PFSK-1 (cell line): ENCODE results near the gene GAS2L3.

ENCODE experiments used
- FOXP2 ChIP-seq: optimal IDR thresholded peaks from 2 replicates; pipeline ENCODE3; 2011; ENCODE audit warnings: borderline replicate concordance, control low read depth, inconsistent platforms; ENCODE audit not compliant: insufficient read depth; ENCODE audit errors: extremely low read length, extremely low read depth
- POLR2AphosphoS5 ChIP-seq: IDR thresholded peaks from 2 replicates; pipeline ENCODE4 v1.6.1; 2012; ENCODE audit warnings: low read depth, mild to moderate bottlenecking, control low read depth, low read length, moderate library complexity
- SIN3A ChIP-seq: IDR thresholded peaks from 2 replicates; pipeline ENCODE4 v1.6.1; 2012; ENCODE audit warnings: mild to moderate bottlenecking, low read length, moderate library complexity, borderline replicate concordance; ENCODE audit not compliant: insufficient read depth
- TAF1 ChIP-seq: IDR thresholded peaks from 2 replicates; pipeline ENCODE4 v1.6.1; 2012; ENCODE audit warnings: low read length, control low read depth, borderline replicate concordance; ENCODE audit not compliant: insufficient read depth
- TF ChIP-seq, protein P1 (sequence below), 2 experiments: IDR thresholded peaks; 2 replicates each; pipeline versions ENCODE4 v1.6.1 to v1.8.0; 2011 to 2012; ENCODE audit warnings: low read depth in 2 of 2, low read length in 2 of 2, control low read depth in 1 of 2, inconsistent platforms in 1 of 2, mild to moderate bottlenecking in 1 of 2, moderate library complexity in 1 of 2; ENCODE audit not compliant: insufficient read depth in 1 of 2

The GAS2L3 gene

DNA sequence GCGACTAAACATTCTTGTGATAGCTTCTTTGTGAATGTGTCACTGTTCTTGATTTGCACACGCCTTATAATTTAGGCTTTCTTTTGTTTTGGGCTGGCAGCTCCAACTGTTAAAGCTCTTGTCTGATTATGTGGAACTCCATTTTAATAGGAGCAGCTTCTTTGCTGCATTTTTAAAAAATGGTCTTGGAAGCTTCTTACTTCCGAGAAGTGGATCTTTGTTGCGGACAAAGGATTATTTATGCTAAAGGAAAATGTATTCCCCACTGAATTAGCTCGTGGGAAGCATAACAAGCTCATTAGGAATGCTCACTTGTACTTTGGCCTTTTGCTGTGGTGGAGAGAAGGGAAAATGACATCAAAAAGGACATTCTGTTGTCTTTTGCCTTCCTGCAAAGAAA, 20.0 kb downstream of the GAS2L3 start:
- TF ChIP-seq POLR2AphosphoS5 (no peak), TAF1 (no peak)

DNA sequence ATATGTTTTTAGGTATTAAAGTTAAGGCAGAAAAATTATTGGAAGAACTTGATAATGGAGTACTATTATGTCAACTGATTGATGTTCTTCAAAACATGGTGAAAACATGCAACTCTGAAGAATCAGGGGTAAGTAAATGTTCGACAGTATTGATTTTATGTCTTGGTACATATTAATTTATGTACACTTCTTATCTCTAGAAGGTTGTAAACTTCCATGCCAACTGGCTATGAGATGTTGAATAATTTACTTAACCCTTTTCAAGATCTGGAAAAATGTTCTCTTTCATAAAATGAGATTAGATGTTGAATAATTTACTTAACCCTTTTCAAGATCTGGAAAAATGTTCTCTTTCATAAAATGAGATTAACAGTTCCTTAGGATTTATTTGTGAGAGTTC, 28.1 kb downstream of the GAS2L3 start:
- no peak for TF ChIP-seq FOXP2

DNA sequence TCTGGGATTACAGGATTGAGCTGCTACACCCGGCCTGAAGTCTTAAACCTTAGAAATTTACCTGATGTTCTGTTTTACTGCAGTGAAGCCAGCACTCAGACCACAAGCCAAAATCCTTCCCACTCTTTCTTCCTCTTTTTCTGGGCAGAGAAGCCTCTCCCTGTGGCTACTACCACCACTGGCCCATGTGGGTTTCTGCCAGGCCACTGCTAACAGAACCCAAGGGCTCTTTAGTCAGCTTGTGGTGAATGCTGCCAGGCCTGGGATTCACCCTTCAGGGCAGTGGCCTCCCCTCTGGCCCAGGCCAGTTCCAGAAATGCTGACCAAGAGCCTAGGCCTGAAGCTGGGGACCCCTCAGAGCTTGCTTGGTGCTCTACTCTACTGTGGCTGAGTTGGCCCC, 35.3 kb downstream of the GAS2L3 start:
- TF ChIP-seq FOXP2: no peak

DNA sequence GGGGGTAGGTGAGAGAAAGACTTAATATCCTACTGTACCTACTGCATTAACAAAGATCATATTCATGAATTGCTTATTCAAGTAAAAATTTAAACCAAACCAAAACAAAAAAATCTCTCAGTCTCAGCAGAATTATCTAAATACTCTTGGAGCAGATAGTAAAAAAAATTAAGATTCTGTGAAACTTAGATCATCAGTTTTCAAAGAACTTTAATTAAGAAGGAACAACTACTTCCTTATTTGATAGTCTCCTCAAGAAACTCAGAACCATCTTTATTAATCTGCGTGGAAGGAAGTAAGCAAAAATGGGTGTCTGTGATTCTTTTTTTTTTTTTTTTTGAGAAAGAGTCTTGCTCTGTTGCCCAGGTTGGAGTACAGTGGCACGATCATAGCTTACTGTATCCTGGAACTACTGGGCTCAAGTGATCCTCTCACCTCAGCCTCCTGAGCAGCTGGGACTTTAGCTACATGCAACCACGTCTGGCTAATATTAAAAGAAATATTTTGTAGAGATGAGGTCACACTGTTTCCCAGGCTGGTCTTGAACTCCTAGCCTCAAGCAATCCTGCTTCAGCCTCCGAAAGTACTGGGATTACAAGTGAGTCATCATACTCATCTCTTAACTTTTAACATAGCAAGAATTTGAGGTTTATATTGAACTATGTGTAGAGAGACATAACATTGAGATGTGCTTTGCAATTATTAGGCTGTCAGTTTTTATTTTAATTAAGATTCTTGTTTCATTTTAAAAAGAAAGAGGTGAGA, 37.4 kb downstream of the GAS2L3 start:
- TF ChIP-seq, protein P1, sequence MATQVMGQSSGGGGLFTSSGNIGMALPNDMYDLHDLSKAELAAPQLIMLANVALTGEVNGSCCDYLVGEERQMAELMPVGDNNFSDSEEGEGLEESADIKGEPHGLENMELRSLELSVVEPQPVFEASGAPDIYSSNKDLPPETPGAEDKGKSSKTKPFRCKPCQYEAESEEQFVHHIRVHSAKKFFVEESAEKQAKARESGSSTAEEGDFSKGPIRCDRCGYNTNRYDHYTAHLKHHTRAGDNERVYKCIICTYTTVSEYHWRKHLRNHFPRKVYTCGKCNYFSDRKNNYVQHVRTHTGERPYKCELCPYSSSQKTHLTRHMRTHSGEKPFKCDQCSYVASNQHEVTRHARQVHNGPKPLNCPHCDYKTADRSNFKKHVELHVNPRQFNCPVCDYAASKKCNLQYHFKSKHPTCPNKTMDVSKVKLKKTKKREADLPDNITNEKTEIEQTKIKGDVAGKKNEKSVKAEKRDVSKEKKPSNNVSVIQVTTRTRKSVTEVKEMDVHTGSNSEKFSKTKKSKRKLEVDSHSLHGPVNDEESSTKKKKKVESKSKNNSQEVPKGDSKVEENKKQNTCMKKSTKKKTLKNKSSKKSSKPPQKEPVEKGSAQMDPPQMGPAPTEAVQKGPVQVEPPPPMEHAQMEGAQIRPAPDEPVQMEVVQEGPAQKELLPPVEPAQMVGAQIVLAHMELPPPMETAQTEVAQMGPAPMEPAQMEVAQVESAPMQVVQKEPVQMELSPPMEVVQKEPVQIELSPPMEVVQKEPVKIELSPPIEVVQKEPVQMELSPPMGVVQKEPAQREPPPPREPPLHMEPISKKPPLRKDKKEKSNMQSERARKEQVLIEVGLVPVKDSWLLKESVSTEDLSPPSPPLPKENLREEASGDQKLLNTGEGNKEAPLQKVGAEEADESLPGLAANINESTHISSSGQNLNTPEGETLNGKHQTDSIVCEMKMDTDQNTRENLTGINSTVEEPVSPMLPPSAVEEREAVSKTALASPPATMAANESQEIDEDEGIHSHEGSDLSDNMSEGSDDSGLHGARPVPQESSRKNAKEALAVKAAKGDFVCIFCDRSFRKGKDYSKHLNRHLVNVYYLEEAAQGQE (IDR thresholded peaks at IDR 0.05; ENCODE audit: insufficient read depth in 1 of 2, low read depth in 2 of 2, low read length in 2 of 2): no peak
- TF ChIP-seq POLR2AphosphoS5 (no peak), FOXP2 (no peak), SIN3A (no peak), TAF1 (no peak)

DNA sequence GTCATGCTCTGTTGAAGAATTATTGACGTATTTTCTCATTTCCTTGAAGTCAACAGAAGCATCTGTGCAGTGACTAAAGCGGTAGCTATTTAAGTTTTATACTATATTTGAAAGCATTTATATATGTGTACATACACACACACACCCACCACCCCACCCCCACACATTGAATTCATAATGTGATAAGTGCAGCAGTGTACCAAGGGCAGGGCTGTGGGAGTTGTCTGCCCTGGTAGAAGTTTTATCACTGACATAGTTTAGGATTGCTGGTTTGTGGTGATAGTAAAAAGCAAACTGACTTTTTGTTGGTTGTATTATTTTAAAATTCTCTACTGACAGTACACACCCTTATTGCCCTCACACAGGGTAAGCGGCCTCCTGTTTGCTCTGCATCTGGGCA, 39.1 kb downstream of the GAS2L3 start:
- TF ChIP-seq, protein P1 (IDR thresholded peaks at IDR 0.05; ENCODE audit: insufficient read depth in 1 of 2, low read depth in 2 of 2, low read length in 2 of 2): no peak
- TF ChIP-seq POLR2AphosphoS5: no peak
- no peak for TF ChIP-seq FOXP2
- TF ChIP-seq TAF1: no peak
- no peak for TF ChIP-seq SIN3A

DNA sequence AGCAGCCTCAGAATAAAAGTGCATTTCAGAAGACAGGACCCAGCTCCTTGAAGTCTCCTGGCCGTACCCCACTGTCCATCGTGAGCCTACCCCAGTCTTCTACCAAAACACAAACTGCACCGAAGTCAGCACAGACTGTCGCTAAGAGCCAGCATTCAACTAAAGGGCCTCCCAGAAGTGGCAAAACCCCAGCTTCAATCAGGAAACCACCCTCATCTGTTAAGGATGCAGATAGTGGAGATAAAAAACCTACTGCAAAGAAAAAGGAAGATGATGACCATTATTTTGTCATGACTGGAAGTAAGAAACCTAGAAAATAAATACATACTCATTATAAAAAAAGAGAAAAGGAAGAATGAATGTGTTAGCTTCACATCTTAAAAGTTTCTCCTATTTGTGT, 51.1 kb downstream of the GAS2L3 start:
- TF ChIP-seq, protein P1 (IDR thresholded peaks at IDR 0.05; ENCODE audit: insufficient read depth in 1 of 2, low read depth in 2 of 2, low read length in 2 of 2): no peak
- TF ChIP-seq SIN3A: no peak

DNA sequence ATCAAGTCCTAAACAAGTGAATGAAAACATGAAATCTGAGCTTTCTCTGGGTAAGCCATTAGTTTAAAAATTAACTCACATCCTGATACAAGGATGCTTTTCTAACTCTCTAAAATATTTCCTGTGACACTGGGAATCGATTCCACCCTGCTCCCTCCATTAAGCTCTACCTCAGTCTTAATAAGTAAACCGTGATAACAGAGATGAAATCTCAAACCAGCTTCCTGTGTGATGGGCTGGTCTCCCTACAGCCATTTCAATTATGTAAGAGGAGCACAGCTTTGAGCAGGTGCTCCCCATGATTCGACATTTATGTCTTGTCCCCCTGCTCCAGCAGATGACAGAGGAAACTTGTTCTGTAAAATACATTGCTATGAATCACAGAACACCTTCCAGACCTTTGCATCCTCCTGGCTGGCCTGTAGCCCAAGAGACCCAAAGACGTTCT, 59.0 kb downstream of the GAS2L3 start:
- TF ChIP-seq, protein P1 (IDR thresholded peaks at IDR 0.05; ENCODE audit: insufficient read depth in 1 of 2, low read depth in 2 of 2, low read length in 2 of 2): no peak
- TF ChIP-seq FOXP2 (no peak), TAF1 (no peak), POLR2AphosphoS5 (no peak), SIN3A (no peak)
